GM12891 (cell line): ENCODE data around the gene CACHD1.
"Not testable (repeated sequence)": the region's sequence is repeated elsewhere in the genome, so short reads cannot be mapped to it uniquely, and the experiment has no call there.

Source experiments
- DNase-seq: peaks from one replicate; pipeline ENCODE4 v3.0.0; 2011; ENCODE audit warnings: low spot score; ENCODE audit not compliant: insufficient read length
- FAIRE-seq: peaks from 2 replicates; lab custom pipeline; 2011; peaks lifted over from hg19 to GRCh38; lab: Jason Lieb, UNC
- PAX5 ChIP-seq: IDR thresholded peaks from 2 replicates; pipeline ENCODE4 v1.6.1; 2011; ENCODE audit warnings: low read length, moderate library complexity, mild to moderate bottlenecking; ENCODE audit not compliant: insufficient read depth, severe bottlenecking
- POLR2A ChIP-seq: IDR thresholded peaks from 2 replicates; pipeline ENCODE4 v1.6.1; 2011; ENCODE audit warnings: low read depth, low read length, control low read depth
- POLR2AphosphoS5 ChIP-seq: IDR thresholded peaks from 2 replicates; pipeline ENCODE4 v1.6.1; 2011; ENCODE audit warnings: low read depth, low read length, control low read depth
- POU2F2 ChIP-seq: IDR thresholded peaks from 2 replicates; pipeline ENCODE4 v1.6.1; 2011; ENCODE audit warnings: low read depth, mild to moderate bottlenecking, control low read depth, low read length, moderate library complexity
- SPI1 ChIP-seq: IDR thresholded peaks from 2 replicates; pipeline ENCODE4 v1.6.1; 2011; ENCODE audit warnings: low read depth, low read length, control low read depth
- TAF1 ChIP-seq: IDR thresholded peaks from 2 replicates; pipeline ENCODE4 v1.6.1; 2011; ENCODE audit warnings: low read depth, low read length, control low read depth

CACHD1 gene

DNA sequence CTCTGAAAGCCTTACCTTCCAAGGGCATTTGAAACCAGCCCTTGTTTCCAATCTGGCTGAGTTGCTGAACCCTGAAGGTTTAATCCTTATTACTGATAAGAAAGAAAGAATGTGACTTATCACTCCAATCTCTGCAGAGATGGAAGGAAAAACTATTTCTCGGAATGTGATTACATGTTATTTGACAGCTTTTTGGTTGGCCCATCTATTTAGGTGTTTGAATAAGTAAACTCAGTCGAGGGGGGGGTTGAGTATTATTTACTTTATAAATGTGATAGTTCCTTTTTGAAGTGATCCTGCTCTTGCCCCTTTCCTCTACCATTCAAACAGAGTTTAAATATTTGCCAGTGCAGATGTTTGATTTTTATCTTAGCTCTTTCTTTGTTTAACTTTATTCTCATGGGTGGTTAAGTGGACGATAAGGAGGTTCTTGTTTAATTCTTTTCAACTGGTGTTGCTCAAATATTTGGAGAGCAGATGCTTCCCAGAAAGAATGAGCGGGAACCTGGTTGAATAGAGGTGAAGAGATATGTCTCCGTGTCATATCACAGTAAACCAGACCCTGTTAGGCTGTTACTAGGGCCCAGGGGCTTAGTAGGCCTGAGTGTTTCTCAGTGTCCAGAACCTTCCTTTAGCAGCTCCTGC, 126.1 kb downstream of the CACHD1 start:
- TF ChIP-seq POU2F2 (no peak), SPI1 (no peak), PAX5 (no peak), TAF1 (no peak), POLR2AphosphoS5 (no peak), POLR2A (no peak)
- no peak for DNase-seq
- no peak for FAIRE-seq

DNA sequence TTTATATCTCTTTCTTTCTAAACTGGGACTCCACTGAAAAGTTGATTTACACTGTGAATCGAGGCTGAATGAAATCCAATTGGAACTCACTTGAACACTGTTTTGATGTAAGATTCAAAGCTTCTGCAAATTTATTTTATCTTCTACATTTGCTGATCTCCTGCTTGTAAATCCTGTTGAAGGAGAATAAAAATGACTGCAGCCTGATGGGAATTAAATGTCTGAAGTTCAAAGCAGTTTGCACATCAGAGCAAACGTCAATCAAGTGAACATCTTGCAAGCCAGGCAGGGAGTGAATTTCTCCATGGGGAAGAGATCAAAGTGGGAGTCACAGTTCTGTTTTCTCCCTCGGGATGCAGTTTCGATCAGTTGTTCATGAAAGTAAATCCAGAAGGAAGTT, 127.2 kb downstream of the CACHD1 start:
- DNase-seq (no peak), FAIRE-seq (no peak)
- TF ChIP-seq TAF1 (no peak), SPI1 (no peak), POU2F2 (no peak), POLR2A (no peak)

DNA sequence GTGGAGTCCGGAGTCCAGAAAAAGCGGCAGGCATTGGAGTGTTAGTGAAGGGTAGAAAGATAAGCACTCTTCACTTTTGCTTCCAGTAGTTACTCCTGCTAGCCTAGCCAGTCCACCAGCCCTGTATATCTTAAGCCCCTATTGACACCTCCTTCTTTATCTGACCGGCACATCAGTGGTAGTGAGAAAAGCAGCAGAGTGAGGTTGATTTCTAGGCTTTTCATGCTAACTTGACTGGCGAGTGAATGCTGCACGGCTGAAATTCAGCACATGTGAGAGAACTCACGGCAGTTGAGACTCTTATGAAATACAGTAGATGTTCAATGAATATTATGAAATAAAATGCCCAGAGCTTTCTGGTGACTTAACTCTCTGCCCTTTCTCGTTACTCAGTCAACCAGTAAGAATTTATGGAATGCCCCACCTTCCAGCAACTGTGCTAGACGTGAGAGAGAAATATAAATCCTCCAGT, 128.2 kb downstream of the CACHD1 start:
- no peak for DNase-seq

DNA sequence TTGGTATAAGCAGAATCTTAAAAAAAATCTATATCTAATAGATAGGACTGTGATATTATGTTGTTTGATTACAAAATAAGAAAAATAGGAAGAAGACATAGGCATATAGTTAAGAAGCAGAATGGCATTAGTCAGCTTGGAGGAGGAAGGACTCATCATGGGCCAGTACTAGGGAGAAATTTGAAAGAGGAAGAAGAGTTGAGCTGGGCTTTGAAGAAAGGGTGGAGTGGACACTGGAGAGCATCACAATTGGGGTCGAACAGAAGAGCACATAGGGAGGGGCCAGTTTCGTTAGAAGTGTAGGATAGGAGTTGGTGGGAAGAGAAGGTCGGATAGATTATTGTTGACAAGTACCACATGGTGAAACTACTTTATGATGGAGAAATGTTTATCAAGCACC, 129.3 kb downstream of the CACHD1 start:
- FAIRE-seq (no peak), DNase-seq (no peak)

More for the DNA sequence above, 128.2 kb downstream of the CACHD1 start:
- no peak for FAIRE-seq
- TF ChIP-seq POU2F2 (no peak), POLR2A (no peak), PAX5 (no peak), POLR2AphosphoS5 (no peak), SPI1 (no peak), TAF1 (no peak)

DNA sequence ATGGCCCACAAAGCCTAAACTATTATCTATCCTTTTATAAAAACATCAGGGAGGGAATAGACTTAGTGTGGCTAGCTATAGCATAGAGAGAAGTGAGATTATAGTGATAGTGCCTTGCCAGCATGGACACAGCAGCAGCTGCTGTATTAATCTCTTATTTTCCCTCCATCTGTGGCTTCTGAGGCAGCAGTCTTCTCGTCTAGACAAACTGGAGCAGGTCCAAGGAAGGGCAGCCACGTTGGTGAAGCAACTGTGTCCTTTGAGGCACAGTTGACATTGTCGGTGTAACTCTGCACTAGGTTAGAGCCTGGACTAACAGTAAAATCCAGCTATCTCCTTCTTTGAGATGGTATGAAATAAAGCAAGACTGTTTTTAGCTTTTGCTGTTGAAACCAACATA, 131.3 kb downstream of the CACHD1 start:
- TF ChIP-seq POLR2AphosphoS5 (no peak), POU2F2 (no peak), TAF1 (no peak), PAX5 (no peak)
- no peak for DNase-seq

More for the DNA sequence above, 129.3 kb downstream of the CACHD1 start:
- TF ChIP-seq POLR2AphosphoS5 (no peak), POLR2A (no peak), SPI1 (no peak), POU2F2 (no peak)

DNA sequence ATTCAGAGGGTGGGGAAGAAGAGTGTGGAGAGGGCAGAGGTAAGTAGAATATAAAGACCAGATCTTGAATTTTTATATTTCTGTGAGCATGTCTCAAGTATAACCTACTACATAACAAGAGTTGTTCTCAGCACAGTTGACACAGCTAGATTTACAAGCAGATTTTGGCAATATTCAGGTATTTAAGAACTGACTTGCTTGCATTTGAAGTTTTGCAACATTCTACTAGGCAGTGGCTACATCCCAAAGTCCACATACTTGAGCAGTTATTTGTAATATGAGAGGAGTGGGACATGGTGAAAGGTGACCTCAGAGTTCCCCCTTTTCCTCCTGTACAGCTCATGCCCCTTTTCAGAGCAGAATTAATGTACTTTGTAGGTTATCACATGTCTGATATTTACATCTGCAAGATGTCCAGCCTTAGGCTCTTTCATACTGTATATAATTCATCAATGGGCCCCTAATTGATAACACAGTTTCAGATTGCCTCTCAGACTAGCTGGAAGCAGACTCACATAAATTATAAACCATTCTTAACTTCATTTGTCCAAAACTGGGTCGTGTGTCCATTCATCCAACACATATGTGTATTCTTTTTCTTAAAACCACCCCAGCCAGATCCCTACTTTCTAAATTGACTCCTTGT, 138.2 kb downstream of the CACHD1 start:
- no peak for TF ChIP-seq SPI1
- no peak for TF ChIP-seq POU2F2
- no peak for TF ChIP-seq POLR2AphosphoS5
- TF ChIP-seq TAF1, result no peak
- no peak for TF ChIP-seq PAX5
- no peak for TF ChIP-seq POLR2A
- no peak for FAIRE-seq

More for the DNA sequence above, 131.3 kb downstream of the CACHD1 start:
- no peak for FAIRE-seq

DNA sequence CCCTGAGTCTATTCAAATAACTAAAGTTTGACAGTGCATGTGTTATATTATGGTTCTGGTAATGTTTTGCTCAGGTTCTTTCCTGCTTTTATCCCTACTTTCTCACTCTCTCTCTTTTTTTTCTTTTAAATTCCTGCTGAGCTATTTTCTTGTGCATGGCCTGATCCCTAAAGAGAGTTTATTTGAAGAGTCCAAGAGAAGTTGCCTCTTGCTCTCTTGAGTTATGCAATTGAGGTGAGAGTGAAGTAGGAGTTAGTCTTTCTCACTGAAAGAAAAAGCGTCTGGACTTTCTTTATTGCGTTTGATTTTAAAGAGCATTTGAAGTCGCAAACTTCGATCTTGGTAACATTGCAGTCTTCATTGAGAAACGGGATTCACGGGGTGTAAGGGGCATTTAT, 138.7 kb downstream of the CACHD1 start:
- TF ChIP-seq POU2F2, result no peak
- no peak for TF ChIP-seq TAF1
- TF ChIP-seq POLR2AphosphoS5, result no peak
- no peak for TF ChIP-seq PAX5
- TF ChIP-seq POLR2A, result no peak
- no peak for TF ChIP-seq SPI1
- no peak for DNase-seq
- FAIRE-seq, result no peak

More for the DNA sequence above, 138.2 kb downstream of the CACHD1 start:
- DNase-seq, result no peak

DNA sequence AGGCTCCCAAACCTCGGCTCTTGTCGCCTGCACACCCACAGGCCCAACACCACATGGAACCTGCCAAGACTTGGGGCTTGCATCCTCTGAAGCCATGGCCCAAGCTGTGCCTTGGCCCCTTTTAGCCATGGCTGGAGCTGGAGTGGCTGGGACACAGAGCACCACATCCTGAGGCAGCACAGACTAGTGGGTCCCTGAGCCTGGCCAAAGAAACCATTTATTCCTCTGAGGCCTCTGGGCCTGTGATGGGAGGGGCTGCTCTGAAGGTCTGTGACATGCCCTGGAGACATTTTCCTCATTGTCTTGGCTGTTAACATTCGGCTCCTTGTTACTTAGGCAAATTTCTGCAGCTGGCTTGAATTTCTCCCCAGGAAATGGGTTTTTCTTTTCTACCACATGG, 141.0 kb downstream of the CACHD1 start:
- FAIRE-seq, result not testable (repeated sequence)

DNA sequence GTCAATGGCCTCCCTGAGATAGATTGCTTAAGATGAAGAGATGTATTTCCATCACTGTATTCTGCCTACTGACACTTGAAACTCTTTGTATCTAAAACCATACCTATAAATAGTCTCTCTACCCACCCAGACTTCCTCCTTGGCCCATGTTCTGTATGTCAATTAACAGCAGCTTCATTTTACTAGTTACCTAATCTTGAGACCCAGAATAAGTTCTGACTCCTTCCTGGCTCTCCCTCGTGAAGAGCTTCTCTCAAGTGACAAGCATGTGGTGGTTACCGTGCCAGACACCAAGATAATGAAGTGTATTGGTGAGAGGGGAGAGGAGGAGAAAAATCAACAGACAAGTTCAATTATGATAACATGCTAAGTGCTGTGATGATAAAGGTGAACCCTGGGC, 146.1 kb downstream of the CACHD1 start:
- TF ChIP-seq SPI1 (no peak), POLR2AphosphoS5 (no peak), TAF1 (no peak), POU2F2 (no peak), PAX5 (no peak), POLR2A (no peak)
- FAIRE-seq (no peak), DNase-seq (no peak)

More for the DNA sequence above, 141.0 kb downstream of the CACHD1 start:
- not testable (repeated sequence) for DNase-seq

DNA sequence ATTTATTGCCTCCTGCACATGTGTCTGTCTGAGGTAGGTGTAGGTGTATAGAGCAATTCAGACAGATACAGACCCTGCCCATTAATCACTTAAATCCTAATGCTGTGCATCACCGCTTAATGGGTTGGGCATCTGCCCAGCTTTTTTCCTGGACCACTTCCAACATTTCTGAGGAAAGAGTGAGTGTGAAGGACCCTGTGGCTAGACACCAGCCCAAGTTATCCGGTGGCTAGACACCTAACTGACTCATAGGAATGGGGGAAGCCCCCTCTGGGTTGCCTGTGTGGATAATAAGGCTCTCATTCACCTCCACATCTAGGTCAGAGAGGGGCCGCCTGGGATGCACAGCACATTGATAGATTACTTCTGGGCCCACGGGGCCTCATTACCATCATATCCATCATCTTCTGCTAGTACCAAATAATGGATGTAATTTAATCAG, 153.8 kb downstream of the CACHD1 start:
- FAIRE-seq (no peak), DNase-seq (no peak)
- TF ChIP-seq POLR2A, result no peak

DNA sequence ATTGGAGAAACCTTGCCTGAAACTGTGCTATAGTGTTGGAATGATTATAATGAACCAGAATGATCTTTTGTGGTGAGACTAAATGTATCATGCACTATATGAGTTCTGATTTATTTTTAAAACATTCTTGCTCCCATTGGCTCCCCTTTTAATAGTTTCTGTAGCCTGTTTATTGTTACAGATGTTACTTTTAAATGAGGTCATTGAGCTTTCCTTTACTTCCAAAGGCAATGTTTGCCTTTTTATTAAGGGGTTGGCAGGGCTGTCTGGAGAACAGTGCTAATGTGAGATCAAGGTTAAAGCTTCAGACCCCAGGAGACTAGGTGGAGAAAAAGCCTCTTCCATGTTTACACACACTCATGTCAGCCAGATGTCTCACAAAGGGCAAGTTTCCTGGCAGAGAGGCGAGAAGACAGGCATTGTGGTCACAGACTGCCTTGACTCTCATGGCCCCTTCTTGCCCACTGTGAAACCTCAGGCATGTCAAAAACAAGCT, 154.3 kb downstream of the CACHD1 start:
- TF ChIP-seq POLR2AphosphoS5, result no peak
- TF ChIP-seq POU2F2, result no peak
- TF ChIP-seq POLR2A, result no peak
- no peak for TF ChIP-seq SPI1
- TF ChIP-seq PAX5, result no peak
- TF ChIP-seq TAF1, result no peak
- DNase-seq (no peak), FAIRE-seq (no peak)
